ENCODE results near the gene SORCS2. TPM values are rescaled to one million over a fixed set of nuclear protein-coding genes. Genes with fewer than 3 reads are reported as not detected.
A peak's percentile ranks its signal among the peaks of the same experiment; 100 is the strongest.

Gene SORCS2
- total RNA-seq, 1 donor from 2014 or later: 5.2 TPM

DNA sequence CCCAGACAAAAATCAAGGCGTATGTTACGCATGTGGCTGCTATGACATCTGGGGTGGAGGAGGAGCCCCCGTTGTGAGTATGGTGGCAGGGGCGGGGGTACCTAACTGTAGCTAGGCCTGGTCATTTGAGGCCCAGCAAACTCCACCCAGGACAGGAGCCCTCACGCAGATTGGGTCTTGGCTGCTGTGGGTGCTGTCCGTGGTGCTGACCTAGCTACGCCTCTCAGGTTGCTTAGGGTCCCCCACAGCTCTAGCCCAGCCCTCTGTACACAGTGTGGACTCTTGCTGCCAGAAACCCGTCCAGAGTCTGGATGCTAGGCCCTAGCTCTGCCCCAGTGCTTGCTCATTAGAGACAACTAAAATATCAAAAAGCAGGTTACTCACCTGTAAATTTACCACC, 389.1 kb downstream of the SORCS2 start:
- TF ChIP-seq EZH2phosphoT487 (IDR thresholded peaks at IDR 0.05) (no peak), EZH2 (IDR thresholded peaks at IDR 0.05) (no peak)
- TF ChIP-seq, protein P1, sequence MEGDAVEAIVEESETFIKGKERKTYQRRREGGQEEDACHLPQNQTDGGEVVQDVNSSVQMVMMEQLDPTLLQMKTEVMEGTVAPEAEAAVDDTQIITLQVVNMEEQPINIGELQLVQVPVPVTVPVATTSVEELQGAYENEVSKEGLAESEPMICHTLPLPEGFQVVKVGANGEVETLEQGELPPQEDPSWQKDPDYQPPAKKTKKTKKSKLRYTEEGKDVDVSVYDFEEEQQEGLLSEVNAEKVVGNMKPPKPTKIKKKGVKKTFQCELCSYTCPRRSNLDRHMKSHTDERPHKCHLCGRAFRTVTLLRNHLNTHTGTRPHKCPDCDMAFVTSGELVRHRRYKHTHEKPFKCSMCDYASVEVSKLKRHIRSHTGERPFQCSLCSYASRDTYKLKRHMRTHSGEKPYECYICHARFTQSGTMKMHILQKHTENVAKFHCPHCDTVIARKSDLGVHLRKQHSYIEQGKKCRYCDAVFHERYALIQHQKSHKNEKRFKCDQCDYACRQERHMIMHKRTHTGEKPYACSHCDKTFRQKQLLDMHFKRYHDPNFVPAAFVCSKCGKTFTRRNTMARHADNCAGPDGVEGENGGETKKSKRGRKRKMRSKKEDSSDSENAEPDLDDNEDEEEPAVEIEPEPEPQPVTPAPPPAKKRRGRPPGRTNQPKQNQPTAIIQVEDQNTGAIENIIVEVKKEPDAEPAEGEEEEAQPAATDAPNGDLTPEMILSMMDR (IDR thresholded peaks at IDR 0.05): no peak
- peaks cover 36% of the 10 kb centered on the region for H3K9me3 Mint-ChIP-seq
- Histone ChIP-seq H2AFZ (replicated peaks) (no peak overlapping the region), H3K79me2 (ENCODE audit: low read depth) (no peaks in the 10 kb centered on the region), H3K4me3 (no peak overlapping the region), H3K4me2 (no peak overlapping the region), H3K36me3 (no peaks in the 10 kb centered on the region), H3K27ac (no peak overlapping the region), H3K9ac (no peak overlapping the region), H3F3A (ENCODE audit: low read depth) (no peaks in the 10 kb centered on the region), H3K27me3 (no peaks in the 10 kb centered on the region), H3K4me1 (no peaks in the 10 kb centered on the region), H4K20me1 (ENCODE audit: low read depth) (peaks cover 5% of the 10 kb centered on the region), H3K9me3 (ENCODE audit: low read depth) (peaks cover 6% of the 10 kb centered on the region)
- no peak overlapping the region for H3K4me3 Mint-ChIP-seq
- DNase-seq (ENCODE audit: low spot score): peak; percentile 89
- no peak overlapping the region for H3K27ac Mint-ChIP-seq
- no peaks in the 10 kb centered on the region for H3K4me1 Mint-ChIP-seq
- peaks cover 14% of the 10 kb centered on the region for H3K27me3 Mint-ChIP-seq (ENCODE audit: insufficient read depth, low read depth)
- H3K36me3 Mint-ChIP-seq: peaks cover under 1% of the 10 kb centered on the region

DNA sequence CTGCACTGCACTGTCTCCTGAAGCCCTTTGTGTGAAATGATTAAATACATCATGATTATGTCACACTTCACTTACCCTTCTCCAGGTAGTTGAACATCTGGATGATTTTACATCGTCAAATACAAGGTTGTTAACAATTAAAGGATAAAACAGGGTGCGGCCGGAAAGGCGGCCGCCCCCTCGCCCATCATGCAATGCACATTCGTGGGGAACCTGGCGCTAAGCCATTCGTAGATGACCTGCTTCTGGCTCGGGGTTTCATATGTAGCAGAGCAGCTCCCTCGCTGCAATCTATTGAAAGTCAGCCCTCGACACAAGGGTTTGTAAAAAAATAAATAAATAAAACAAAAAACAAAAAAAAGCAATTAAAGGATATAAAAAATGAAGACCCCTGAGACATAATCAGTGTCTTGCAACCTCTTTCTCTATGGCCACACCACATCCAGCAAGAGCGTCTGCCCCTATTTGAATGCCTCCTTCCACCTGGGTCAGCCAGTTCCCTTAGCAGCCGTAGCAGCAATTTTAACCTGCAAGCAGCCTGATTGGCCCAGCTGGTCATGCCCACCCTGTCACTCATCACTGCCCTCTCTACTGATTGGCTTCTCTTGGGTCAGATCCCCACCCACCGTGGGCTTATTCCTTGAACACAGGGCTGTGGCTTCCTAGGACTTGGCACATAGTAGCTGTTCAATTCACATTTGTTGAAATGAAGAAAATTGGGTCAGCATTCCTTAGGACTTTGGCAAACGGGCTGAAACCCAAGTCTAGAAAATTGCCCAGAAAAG, 390.2 kb downstream of the SORCS2 start:
- Mint-ChIP-seq H3K4me1 (no peaks in the 10 kb centered on the region), H3K27me3 (ENCODE audit: insufficient read depth, low read depth) (peaks cover 15% of the 10 kb centered on the region), H3K4me3 (no peak overlapping the region)

DNA sequence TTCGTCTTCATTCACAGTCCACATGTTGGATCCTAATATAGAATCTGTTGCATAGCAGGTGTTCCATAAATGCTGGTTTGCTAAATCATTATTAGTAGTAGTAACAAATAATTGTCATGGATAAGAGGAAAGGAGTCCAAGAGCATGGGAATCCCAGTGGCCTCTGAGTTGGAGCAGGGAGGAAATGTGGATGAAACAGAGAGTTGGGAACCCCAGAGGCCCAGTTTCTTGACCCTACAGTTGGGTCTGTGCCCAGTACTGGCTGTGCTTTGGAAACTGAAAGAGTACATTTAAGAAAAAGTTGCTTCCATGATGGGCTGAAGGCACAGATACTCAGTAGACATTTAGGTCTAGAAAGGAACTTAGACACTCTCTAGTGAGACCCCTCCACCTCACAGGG, 391.8 kb downstream of the SORCS2 start:
- no peak for TF ChIP-seq EZH2 (IDR thresholded peaks at IDR 0.05)
- TF ChIP-seq, protein P1 (IDR thresholded peaks at IDR 0.05): no peak
- no peak for TF ChIP-seq EZH2phosphoT487 (IDR thresholded peaks at IDR 0.05)
- Histone ChIP-seq H4K20me1 (ENCODE audit: low read depth) (peaks cover 14% of the 10 kb centered on the region), H3K4me2 (no peak overlapping the region), H3K9ac (no peak overlapping the region), H3K79me2 (ENCODE audit: low read depth) (no peaks in the 10 kb centered on the region), H2AFZ (replicated peaks) (no peak overlapping the region), H3K36me3 (no peaks in the 10 kb centered on the region), H3K27me3 (no peaks in the 10 kb centered on the region), H3K9me3 (ENCODE audit: low read depth) (no peaks in the 10 kb centered on the region), H3K4me1 (peaks cover 16% of the 10 kb centered on the region), H3F3A (ENCODE audit: low read depth) (peaks cover 10% of the 10 kb centered on the region), H3K27ac (no peak overlapping the region), H3K4me3 (no peak overlapping the region)
- H3K36me3 Mint-ChIP-seq: peaks cover 2% of the 10 kb centered on the region
- H3K4me1 Mint-ChIP-seq: peaks cover 11% of the 10 kb centered on the region
- H3K4me3 Mint-ChIP-seq: no peak overlapping the region
- H3K9me3 Mint-ChIP-seq: peaks cover 18% of the 10 kb centered on the region
- no peak overlapping the region for H3K27ac Mint-ChIP-seq
- DNase-seq (ENCODE audit: low spot score): no peak
- H3K27me3 Mint-ChIP-seq (ENCODE audit: insufficient read depth, low read depth): peaks cover 17% of the 10 kb centered on the region

More for the DNA sequence above, 390.2 kb downstream of the SORCS2 start:
- no peaks in the 10 kb centered on the region for H3K79me2 ChIP-seq (ENCODE audit: low read depth)
- no peaks in the 10 kb centered on the region for H3K36me3 ChIP-seq
- H3K27ac Mint-ChIP-seq: no peak overlapping the region
- no peak overlapping the region for H3K27ac ChIP-seq
- H3K4me2 ChIP-seq: no peak overlapping the region
- peaks cover 25% of the 10 kb centered on the region for H3K9me3 Mint-ChIP-seq
- no peaks in the 10 kb centered on the region for H3F3A ChIP-seq (ENCODE audit: low read depth)
- peaks cover 5% of the 10 kb centered on the region for H4K20me1 ChIP-seq (ENCODE audit: low read depth)
- H3K4me3 ChIP-seq: no peak overlapping the region
- H3K27me3 ChIP-seq: no peaks in the 10 kb centered on the region
- peaks cover 4% of the 10 kb centered on the region for H3K4me1 ChIP-seq
- H3K36me3 Mint-ChIP-seq: no peaks in the 10 kb centered on the region
- peaks cover 6% of the 10 kb centered on the region for H3K9me3 ChIP-seq (ENCODE audit: low read depth)
- DNase-seq (ENCODE audit: low spot score): no peak
- H2AFZ ChIP-seq (replicated peaks): no peak overlapping the region
- TF ChIP-seq EZH2phosphoT487 (IDR thresholded peaks at IDR 0.05): no peak
- H3K9ac ChIP-seq: no peak overlapping the region

DNA sequence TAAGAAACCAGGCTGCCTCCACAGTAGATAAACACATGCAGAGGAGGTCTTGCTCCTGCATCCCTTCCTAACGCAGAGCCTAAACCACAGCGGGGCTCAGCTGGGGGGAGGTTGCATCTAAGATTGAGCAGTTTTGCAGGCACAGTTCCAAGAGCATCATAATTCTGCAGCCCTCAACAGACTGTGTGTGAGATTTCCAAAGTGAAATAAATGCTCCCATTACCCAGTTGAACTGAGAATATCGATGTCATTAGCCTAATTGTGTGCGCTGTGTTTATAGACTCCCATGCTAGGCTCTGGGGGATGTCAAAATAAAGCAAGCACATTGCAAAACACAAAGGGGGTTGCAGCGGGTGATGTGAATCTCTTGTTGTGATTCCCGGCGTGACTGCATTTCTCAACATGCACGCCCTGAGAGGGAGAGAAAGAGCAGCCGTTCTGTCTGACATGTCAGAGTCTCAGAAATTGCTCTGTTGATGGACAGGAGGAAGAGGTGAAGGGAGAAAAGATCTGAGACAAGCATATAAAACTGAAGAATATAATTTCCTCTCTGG, 392.3 kb downstream of the SORCS2 start:
- Mint-ChIP-seq H3K36me3 (peaks cover 2% of the 10 kb centered on the region), H3K4me1 (peaks cover 13% of the 10 kb centered on the region), H3K27me3 (ENCODE audit: insufficient read depth, low read depth) (peaks cover 20% of the 10 kb centered on the region), H3K4me3 (no peak overlapping the region), H3K9me3 (peaks cover 14% of the 10 kb centered on the region), H3K27ac (no peak overlapping the region)
- no peak for DNase-seq (ENCODE audit: low spot score)
- no peaks in the 10 kb centered on the region for H3K79me2 ChIP-seq (ENCODE audit: low read depth)
- no peak overlapping the region for H3K9ac ChIP-seq
- H2AFZ ChIP-seq (replicated peaks): no peak overlapping the region
- no peaks in the 10 kb centered on the region for H3K36me3 ChIP-seq
- H3K9me3 ChIP-seq (ENCODE audit: low read depth): no peaks in the 10 kb centered on the region
- no peaks in the 10 kb centered on the region for H3K27me3 ChIP-seq
- H3K27ac ChIP-seq: no peak overlapping the region
- peaks cover 16% of the 10 kb centered on the region for H3K4me1 ChIP-seq
- no peak overlapping the region for H3K4me3 ChIP-seq
- peaks cover 10% of the 10 kb centered on the region for H3F3A ChIP-seq (ENCODE audit: low read depth)
- H4K20me1 ChIP-seq (ENCODE audit: low read depth): peaks cover 14% of the 10 kb centered on the region
- TF ChIP-seq EZH2phosphoT487 (IDR thresholded peaks at IDR 0.05): no peak
- no peak for TF ChIP-seq EZH2 (IDR thresholded peaks at IDR 0.05)
- TF ChIP-seq, protein P1 (IDR thresholded peaks at IDR 0.05): no peak
- no peak overlapping the region for H3K4me2 ChIP-seq

Measured in neural progenitor cell (in vitro differentiated cells).